Measurements from ENCODE around the gene SDF2L1.
"Not testable (repeated sequence)": the region's sequence is repeated elsewhere in the genome, so short reads cannot be mapped to it uniquely, and the experiment has no call there.

The SDF2L1 gene

GRCh38 chr22:21673534-21674321 lies 31.6 kb downstream of the SDF2L1 start:
- TF ChIP-seq CTCF (IDR thresholded peaks at IDR 0.05), result no peak
- Histone ChIP-seq H3K4me3 (no peak overlapping the region), H3K27ac (no peak overlapping the region)
- no peak for DNase-seq (ENCODE audit: low spot score)

GRCh38 chr22:21674638-21675245 lies 32.6 kb downstream of the SDF2L1 start:
- no peak for TF ChIP-seq CTCF (IDR thresholded peaks at IDR 0.05)
- H3K4me3 ChIP-seq, result no peak overlapping the region
- no peak overlapping the region for H3K27ac ChIP-seq
- DNase-seq (ENCODE audit: low spot score), result no peak

- no peak for TF ChIP-seq CTCF (IDR thresholded peaks at IDR 0.05)
- DNase-seq (ENCODE audit: low spot score), result no peak
- no peak overlapping the region for H3K4me3 ChIP-seq
- no peak overlapping the region for H3K27ac ChIP-seq
These were observed 35.7 kb downstream of the SDF2L1 start for GRCh38 chr22:21677606-21678443.

GRCh38 chr22:21678842-21679241 lies 36.7 kb downstream of the SDF2L1 start:
- not testable (repeated sequence) for DNase-seq (ENCODE audit: low spot score); H3K27ac ChIP-seq; H3K4me3 ChIP-seq

- no peak overlapping the region for H3K27ac ChIP-seq
- no peak for TF ChIP-seq CTCF (IDR thresholded peaks at IDR 0.05)
- DNase-seq (ENCODE audit: low spot score), result no peak
- H3K4me3 ChIP-seq, result no peak overlapping the region
These were observed 37.3 kb downstream of the SDF2L1 start for GRCh38 chr22:21679383-21679782.

GRCh38 chr22:21680830-21681565 lies 38.9 kb downstream of the SDF2L1 start:
- H3K4me3 ChIP-seq, result no peak overlapping the region
- no peak for TF ChIP-seq CTCF (IDR thresholded peaks at IDR 0.05)
- no peak overlapping the region for H3K27ac ChIP-seq
- DNase-seq (ENCODE audit: low spot score), result no peak

Measured in coronary artery (tissue), 2 donors.